ENCODE measurements around the gene TOP1. TPM values are rescaled to one million over a fixed set of nuclear protein-coding genes. Genes with fewer than 3 reads are reported as not detected.

The TOP1 gene
- total and polyA plus RNA-seq, 3 experiments from 2014 or later, result 15.0 to 103 (median 98.5) TPM

DNA sequence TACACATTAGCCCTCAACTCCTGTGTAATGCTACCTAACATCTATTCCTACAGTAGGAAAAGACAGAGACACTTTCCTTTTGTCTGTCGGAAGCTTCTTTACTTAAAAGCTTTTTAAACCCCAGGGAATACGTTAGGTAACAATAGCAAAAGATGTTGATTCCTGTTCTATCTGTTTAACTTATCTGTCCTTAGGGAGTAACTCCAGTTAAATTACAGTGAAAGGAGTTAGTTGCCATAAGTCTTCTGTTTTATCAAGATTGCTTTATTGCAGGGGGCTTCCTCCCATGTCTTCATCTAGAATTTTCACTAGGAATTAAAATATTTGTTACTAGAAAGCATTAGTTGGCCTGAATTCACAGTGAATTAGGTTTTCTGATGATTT lies 26.2 kb downstream of the TOP1 start:
- Mint-ChIP-seq H3K4me1 (peaks cover 73 to 92% (median 89%) of the 10 kb centered on the region in 3 donors), H3K4me3 (no peak overlapping the region), H3K27ac (no peak overlapping the region), H3K9me3 (no peaks in the 10 kb centered on the region), H3K36me3 (peaks cover 4 to 13% (median 9%) of the 10 kb centered on the region in 3 donors), H3K27me3 (no peaks in the 10 kb centered on the region)
- DNase-seq, result no peak
- POLR2A ChIA-PET, result no interaction called here
- H3K36me3 ChIP-seq (ENCODE audit: insufficient read depth, low read length), result no peaks in the 10 kb centered on the region
- CTCF ChIA-PET, result interaction anchor here (0.7 to 1.2 kb wide), 2 partner anchors 17 to 130 kb away, joined by 3 read pairs; no protein-coding TSS in a partner anchor
- H3K27ac ChIP-seq (ENCODE audit: low read depth, low read length), result no peak overlapping the region
- no peaks in the 10 kb centered on the region for H3K9me3 ChIP-seq (ENCODE audit: low read length)
- H3K27me3 ChIP-seq (ENCODE audit: insufficient read depth, low read length, poor library complexity, severe bottlenecking), result no peaks in the 10 kb centered on the region
- no peak overlapping the region for H3K4me3 ChIP-seq (ENCODE audit: low read length)
- H3K4me1 ChIP-seq (ENCODE audit: insufficient read depth, low read length), result peaks cover 42% of the 10 kb centered on the region

DNA sequence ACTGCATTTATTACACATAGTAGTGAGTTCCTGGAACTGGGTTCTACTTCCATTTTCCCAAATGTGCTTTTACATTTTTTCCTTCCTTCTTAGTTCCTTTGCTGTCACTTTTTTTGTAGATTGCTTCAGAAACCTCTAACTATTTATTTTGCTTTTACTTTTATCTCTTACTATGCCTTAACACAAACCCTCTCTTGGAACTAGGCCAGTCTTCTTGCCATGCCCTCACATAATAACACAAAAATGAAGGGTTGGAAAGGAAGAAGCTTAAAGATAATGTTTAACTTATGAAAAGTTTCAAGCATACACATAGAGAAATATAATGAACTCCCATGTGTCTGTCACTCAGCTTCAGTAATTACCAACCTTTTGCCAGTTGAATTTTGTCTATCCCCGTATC lies 27.1 kb downstream of the TOP1 start:
- peaks cover 4 to 15% (median 11%) of the 10 kb centered on the region in 3 donors for H3K36me3 Mint-ChIP-seq
- Histone ChIP-seq H3K9me3 (ENCODE audit: low read length) (no peaks in the 10 kb centered on the region), H3K27ac (ENCODE audit: low read depth, low read length) (peak overlapping the region; percentile 4), H3K36me3 (ENCODE audit: insufficient read depth, low read length) (no peaks in the 10 kb centered on the region), H3K27me3 (ENCODE audit: insufficient read depth, low read length, poor library complexity, severe bottlenecking) (no peaks in the 10 kb centered on the region), H3K4me3 (ENCODE audit: low read length) (no peak overlapping the region), H3K4me1 (ENCODE audit: insufficient read depth, low read length) (peaks cover 33% of the 10 kb centered on the region)
- CTCF ChIA-PET, result no interaction called here
- no peak for DNase-seq
- peaks cover 69 to 90% (median 88%) of the 10 kb centered on the region in 3 donors for H3K4me1 Mint-ChIP-seq
- no peaks in the 10 kb centered on the region for H3K27me3 Mint-ChIP-seq
- H3K9me3 Mint-ChIP-seq, result no peaks in the 10 kb centered on the region
- peak overlapping the region in 1 of 8 donors; percentile 62 for H3K27ac Mint-ChIP-seq
- H3K4me3 Mint-ChIP-seq, result peak overlapping the region in 3 of 7 donors; percentile 2 to 51 (median 22)
- POLR2A ChIA-PET, result no interaction called here

DNA sequence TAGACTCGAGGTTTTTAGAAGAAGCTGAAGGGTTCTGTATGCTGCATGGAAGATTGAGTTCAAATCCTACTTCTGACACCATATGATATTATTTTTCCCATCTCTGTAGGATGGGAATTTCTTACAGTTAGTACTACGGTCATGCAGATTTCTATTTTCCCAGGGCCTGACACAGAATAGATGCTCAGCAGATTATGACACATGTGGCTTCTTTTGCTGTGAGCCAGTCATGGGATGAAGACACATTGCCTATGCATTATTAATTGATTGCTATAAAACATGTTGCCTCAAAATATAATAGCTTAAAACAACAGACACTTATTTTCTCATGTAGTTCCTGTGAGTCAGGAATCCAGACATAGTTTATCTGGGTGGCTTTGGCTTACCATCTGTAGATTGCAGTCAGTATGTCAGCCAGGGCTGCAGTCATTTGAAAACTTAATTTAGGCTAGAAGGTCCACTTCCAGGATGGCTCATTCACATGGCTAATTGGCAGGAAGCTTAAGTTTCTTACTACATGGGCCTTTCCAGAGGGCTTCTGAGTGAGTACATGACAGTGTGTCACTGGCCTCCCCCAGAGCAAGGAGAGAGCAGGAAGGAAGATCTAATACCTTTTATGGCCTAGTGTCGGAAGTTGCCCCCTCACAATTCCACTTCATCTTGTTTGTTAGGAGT lies 29.5 kb downstream of the TOP1 start:
- Mint-ChIP-seq H3K27me3 (no peaks in the 10 kb centered on the region), H3K27ac (peak overlapping the region in 1 of 8 donors; percentile 54), H3K4me1 (peaks cover 57 to 85% (median 80%) of the 10 kb centered on the region in 3 donors), H3K36me3 (peaks cover 7 to 35% (median 17%) of the 10 kb centered on the region in 3 donors), H3K9me3 (no peaks in the 10 kb centered on the region), H3K4me3 (peak overlapping the region in 1 of 7 donors; percentile 20)
- Histone ChIP-seq H3K4me1 (ENCODE audit: insufficient read depth, low read length) (peaks cover 15% of the 10 kb centered on the region), H3K27ac (ENCODE audit: low read depth, low read length) (no peak overlapping the region), H3K4me3 (ENCODE audit: low read length) (no peak overlapping the region), H3K36me3 (ENCODE audit: insufficient read depth, low read length) (no peaks in the 10 kb centered on the region), H3K27me3 (ENCODE audit: insufficient read depth, low read length, poor library complexity, severe bottlenecking) (no peaks in the 10 kb centered on the region), H3K9me3 (ENCODE audit: low read length) (no peaks in the 10 kb centered on the region)
- POLR2A ChIA-PET, result no interaction called here
- no peak for DNase-seq
- CTCF ChIA-PET, result interaction anchor here (2.2 kb wide), 1 partner anchor 90 kb away, joined by 6 read pairs; no protein-coding TSS in a partner anchor

DNA sequence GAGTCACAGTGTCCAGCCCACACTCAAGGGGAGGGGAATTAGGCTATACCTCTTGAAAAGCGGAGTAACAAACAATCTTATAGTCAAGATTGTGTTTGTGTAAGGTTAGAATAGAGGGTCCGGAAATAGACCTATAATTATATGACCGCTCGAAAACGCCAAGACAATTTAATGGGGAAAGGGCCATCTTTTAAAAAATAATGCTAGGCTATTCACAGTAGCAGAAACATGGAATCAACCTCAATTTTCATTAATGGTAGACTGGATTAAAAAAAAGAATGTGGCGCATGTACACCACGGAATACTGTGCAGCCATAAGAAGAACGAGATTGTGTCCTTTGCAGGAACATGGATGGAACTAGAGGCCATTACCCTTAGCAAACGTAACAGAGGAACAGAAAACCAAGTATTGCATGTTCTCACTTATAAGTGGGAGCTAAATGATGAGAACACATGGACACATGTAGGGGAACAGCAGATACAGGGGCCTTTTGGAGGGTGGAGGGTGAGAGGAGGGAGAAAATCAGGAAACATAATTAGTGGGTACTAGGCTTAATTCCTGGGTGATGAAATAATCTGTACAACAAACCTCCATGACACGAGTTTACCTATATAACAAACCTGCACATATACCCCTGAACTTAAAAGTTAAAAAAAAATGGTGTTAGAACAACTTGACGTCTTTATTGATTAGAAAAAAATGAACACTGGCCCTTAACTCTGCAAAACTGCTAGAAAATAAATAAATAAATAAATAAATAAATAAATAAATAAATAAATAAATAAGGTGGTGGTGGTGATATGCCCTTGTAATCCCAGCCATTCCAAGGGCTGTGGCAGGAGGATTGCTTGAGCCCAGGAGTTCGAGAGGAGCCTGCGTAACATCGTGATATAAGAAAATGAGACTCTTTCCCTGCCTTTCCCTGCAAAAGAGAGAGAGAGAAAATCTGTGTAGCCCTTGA lies 30.3 kb downstream of the TOP1 start:
- Histone ChIP-seq H3K4me3 (ENCODE audit: low read length) (no peak overlapping the region), H3K4me1 (ENCODE audit: insufficient read depth, low read length) (peaks cover 15% of the 10 kb centered on the region), H3K36me3 (ENCODE audit: insufficient read depth, low read length) (no peaks in the 10 kb centered on the region), H3K27ac (ENCODE audit: low read depth, low read length) (no peak overlapping the region), H3K9me3 (ENCODE audit: low read length) (no peaks in the 10 kb centered on the region), H3K27me3 (ENCODE audit: insufficient read depth, low read length, poor library complexity, severe bottlenecking) (no peaks in the 10 kb centered on the region)
- H3K27me3 Mint-ChIP-seq, result no peaks in the 10 kb centered on the region
- peak overlapping the region in 1 of 7 donors; percentile 20 for H3K4me3 Mint-ChIP-seq
- DNase-seq, result no peak
- H3K9me3 Mint-ChIP-seq, result no peaks in the 10 kb centered on the region
- CTCF ChIA-PET, result interaction anchor here (2.2 kb wide), 1 partner anchor 91 kb away, joined by 6 read pairs; no protein-coding TSS in a partner anchor
- POLR2A ChIA-PET, result no interaction called here
- H3K36me3 Mint-ChIP-seq, result peaks cover 14 to 44% (median 23%) of the 10 kb centered on the region in 3 donors
- peaks cover 60 to 85% (median 80%) of the 10 kb centered on the region in 3 donors for H3K4me1 Mint-ChIP-seq
- peak overlapping the region in 1 of 8 donors; percentile 78 for H3K27ac Mint-ChIP-seq

DNA sequence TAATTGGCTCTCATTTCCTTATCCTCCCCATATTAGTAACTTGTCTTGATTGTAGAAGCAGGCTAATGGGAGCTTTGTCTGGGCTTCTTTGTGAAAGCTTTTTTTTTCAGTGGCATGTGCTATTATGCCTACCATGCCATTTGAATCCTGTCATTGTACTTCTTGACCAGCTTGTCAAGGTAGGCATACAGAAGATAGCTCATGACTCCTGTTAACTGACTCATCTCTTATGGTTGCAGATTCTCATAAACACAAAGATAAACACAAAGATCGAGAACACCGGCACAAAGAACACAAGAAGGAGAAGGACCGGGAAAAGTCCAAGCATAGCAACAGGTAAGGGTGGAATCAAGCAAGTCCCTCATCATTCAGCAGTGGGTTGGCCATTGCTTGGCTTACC lies 32.5 kb downstream of the TOP1 start:
- CTCF ChIA-PET, result interaction anchor here (1.9 to 2.5 kb wide), 3 partner anchors 13 to 71 kb away, joined by 4 to 11 read pairs (median 4); no protein-coding TSS in a partner anchor
- Mint-ChIP-seq H3K36me3 (peaks cover 14 to 49% (median 17%) of the 10 kb centered on the region in 3 donors), H3K9me3 (no peaks in the 10 kb centered on the region), H3K4me1 (peaks cover 55 to 79% (median 78%) of the 10 kb centered on the region in 3 donors), H3K4me3 (no peak overlapping the region), H3K27me3 (no peaks in the 10 kb centered on the region), H3K27ac (peak overlapping the region in 3 of 8 donors; percentile 34 to 48 (median 41))
- H3K27ac ChIP-seq (ENCODE audit: low read depth, low read length), result no peak overlapping the region
- H3K4me1 ChIP-seq (ENCODE audit: insufficient read depth, low read length), result peaks cover 12% of the 10 kb centered on the region
- H3K9me3 ChIP-seq (ENCODE audit: low read length), result no peaks in the 10 kb centered on the region
- DNase-seq, result no peak
- POLR2A ChIA-PET, result no interaction called here
- H3K4me3 ChIP-seq (ENCODE audit: low read length), result no peak overlapping the region
- H3K27me3 ChIP-seq (ENCODE audit: insufficient read depth, low read length, poor library complexity, severe bottlenecking), result no peaks in the 10 kb centered on the region
- peaks cover 4% of the 10 kb centered on the region for H3K36me3 ChIP-seq (ENCODE audit: insufficient read depth, low read length)

DNA sequence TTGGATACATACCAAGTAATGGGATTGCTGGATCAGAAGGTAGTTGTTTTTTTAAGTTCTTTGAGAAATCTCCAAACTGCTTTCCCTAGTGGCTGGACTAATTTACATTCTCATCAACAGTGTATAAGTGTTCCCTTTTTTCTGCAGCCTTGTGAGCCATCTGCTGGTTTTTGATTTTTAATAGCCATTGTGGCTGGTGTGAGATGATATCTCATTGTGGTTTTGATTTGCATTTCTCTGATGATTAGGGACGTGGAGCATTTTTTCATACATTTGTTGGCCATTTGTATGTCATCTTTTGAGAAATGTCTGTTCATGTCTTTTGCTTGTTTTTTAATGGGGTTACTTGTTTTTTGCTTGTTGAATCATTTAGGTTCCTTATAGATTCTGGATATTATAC lies 34.8 kb downstream of the TOP1 start:
- Mint-ChIP-seq H3K27me3 (no peaks in the 10 kb centered on the region), H3K27ac (peak overlapping the region in 2 of 8 donors; percentile 18 to 37), H3K4me3 (no peak overlapping the region), H3K36me3 (peaks cover 14 to 60% (median 18%) of the 10 kb centered on the region in 3 donors), H3K9me3 (no peaks in the 10 kb centered on the region), H3K4me1 (peaks cover 50 to 80% (median 71%) of the 10 kb centered on the region in 3 donors)
- POLR2A ChIA-PET, result no interaction called here
- no peak for DNase-seq
- H3K36me3 ChIP-seq (ENCODE audit: insufficient read depth, low read length), result peaks cover 4% of the 10 kb centered on the region
- H3K4me3 ChIP-seq (ENCODE audit: low read length), result no peak overlapping the region
- H3K9me3 ChIP-seq (ENCODE audit: low read length), result no peaks in the 10 kb centered on the region
- H3K27me3 ChIP-seq (ENCODE audit: insufficient read depth, low read length, poor library complexity, severe bottlenecking), result no peaks in the 10 kb centered on the region
- H3K4me1 ChIP-seq (ENCODE audit: insufficient read depth, low read length), result peaks cover 18% of the 10 kb centered on the region
- H3K27ac ChIP-seq (ENCODE audit: low read depth, low read length), result no peak overlapping the region
- CTCF ChIA-PET, result interaction anchor here (2.5 kb wide), 1 partner anchor 21 kb away, joined by 4 read pairs; no protein-coding TSS in a partner anchor

DNA sequence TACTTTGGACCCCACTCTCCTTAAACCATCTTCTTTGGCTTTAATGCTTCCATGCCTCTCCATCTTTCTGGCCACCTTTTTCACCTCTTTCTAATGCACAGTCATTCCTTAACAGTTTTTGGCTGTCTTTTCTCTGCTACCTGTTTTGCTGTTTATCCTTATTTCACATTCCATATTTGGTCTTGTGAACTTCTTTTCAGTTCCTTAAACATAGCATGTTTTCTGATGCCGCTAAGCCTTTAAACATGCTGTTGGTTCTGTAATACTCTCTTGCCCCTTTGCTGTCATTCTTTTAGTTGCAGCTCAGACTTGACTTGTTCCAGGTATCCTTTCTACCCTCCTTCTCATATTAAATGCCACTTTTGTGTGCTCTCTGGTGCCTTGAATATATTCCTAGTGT lies 35.8 kb downstream of the TOP1 start:
- Mint-ChIP-seq H3K36me3 (peaks cover 14 to 65% (median 18%) of the 10 kb centered on the region in 3 donors), H3K27me3 (no peaks in the 10 kb centered on the region), H3K4me1 (peaks cover 47 to 81% (median 69%) of the 10 kb centered on the region in 3 donors), H3K9me3 (no peaks in the 10 kb centered on the region), H3K4me3 (no peak overlapping the region), H3K27ac (peak overlapping the region in 2 of 8 donors; percentile 15 to 18)
- no peaks in the 10 kb centered on the region for H3K27me3 ChIP-seq (ENCODE audit: insufficient read depth, low read length, poor library complexity, severe bottlenecking)
- H3K4me3 ChIP-seq (ENCODE audit: low read length), result no peak overlapping the region
- H3K9me3 ChIP-seq (ENCODE audit: low read length), result no peaks in the 10 kb centered on the region
- ChIA-PET CTCF (interaction anchor here (1.3 kb wide), 1 partner anchor 74 kb away, joined by 3 read pairs; no protein-coding TSS in a partner anchor), POLR2A (no interaction called here)
- peaks cover 4% of the 10 kb centered on the region for H3K36me3 ChIP-seq (ENCODE audit: insufficient read depth, low read length)
- H3K4me1 ChIP-seq (ENCODE audit: insufficient read depth, low read length), result peaks cover 22% of the 10 kb centered on the region
- H3K27ac ChIP-seq (ENCODE audit: low read depth, low read length), result no peak overlapping the region
- DNase-seq, result no peak

All from CD8-positive, alpha-beta memory T cell (primary cell).